Adrenal gland (tissue), 12 donors: ENCODE results near the gene SIX3. TPM values are rescaled to one million over a fixed set of nuclear protein-coding genes. Genes with fewer than 3 reads are reported as not detected.

ENCODE experiments used
- DNase-seq, 7 donors: peaks; one replicate each; pipeline ENCODE4 v3.0.0-alpha.2; 2019 to 2020
- H3K27ac ChIP-seq, 5 donors: fragments of 200-600 bp; sonication (generic) in 4 of 5; 1 replicate in 3 of 5; 2 replicates in 2 of 5; pipeline versions ENCODE4 v1.5.1 to v1.8.0; 2016 to 2020; ENCODE audit warnings: mild to moderate bottlenecking in 1 of 5
- H3K27me3 ChIP-seq: fragments of 200-600 bp; 2 replicates; pipeline ENCODE4 v1.8.0; 2021
- H3K36me3 ChIP-seq, 2 donors: fragments of 200-600 bp; replicated peaks in 1 of 2; 1 replicate in 1 of 2; 2 replicates in 1 of 2; pipeline versions ENCODE4 v1.5.1 to v1.8.0; 2018 to 2022
- H3K4me1 ChIP-seq, 2 donors: fragments of 200-600 bp; replicated peaks in 1 of 2; 1 replicate in 1 of 2; 2 replicates in 1 of 2; pipeline versions ENCODE4 v1.5.1 to v1.8.0; 2018 to 2021
- H3K4me3 ChIP-seq, 4 donors: fragments of 200-600 bp; sonication (generic) in 3 of 4; one replicate each; pipeline ENCODE4 v1.5.1; 2016 to 2018
- H3K9me3 ChIP-seq, 3 donors: fragments of 200-600 bp; sonication (generic) in 1 of 3; replicated peaks in 1 of 3; 1 replicate in 2 of 3; 2 replicates in 1 of 3; pipeline versions ENCODE4 v1.5.1 to v1.8.0; 2016 to 2021
- CTCF ChIP-seq, 6 experiments: fragments of 450-650 bp in 4 of 6; fragments of 200-600 bp in 2 of 6; sonication (generic) in 1 of 6; IDR thresholded peaks; 1 replicate in 5 of 6; 2 replicates in 1 of 6; pipeline versions ENCODE4 v1.5.1 to v1.8.0; 2016 to 2021; ENCODE audit warnings: antibody characterized with exemption in 6 of 6, mild to moderate bottlenecking in 2 of 6, moderate library complexity in 1 of 6
- POLR2A ChIP-seq, 2 donors: fragments of 450-650 bp; IDR thresholded peaks; one replicate each; pipeline ENCODE4 v1.6.1; 2017; ENCODE audit warnings: antibody characterized with exemption in 2 of 2, mild to moderate bottlenecking in 2 of 2, moderate library complexity in 1 of 2
- WGBS, 4 donors: extraction: QIAGEN DNeasy Blood & Tissue Kit in 2 of 4; methylation state at CpG; one replicate each; pipeline versions ENCODE4 v1.1.5 to v1.1.7; 2013 to 2017; 5-methylcytosine and 5-hydroxymethylcytosine counted together
- intact Hi-C, 2 donors: fragments of 100-400 bp; cut with DNase I; formaldehyde crosslinking; loops; one replicate each; pipeline versions ENCODE4 v1.14.1 to v1.15.0; 2022 to 2023
- polyA plus RNA-seq, 3 donors: library from polyadenylated mRNA; stranded (reverse); fragments of 200-250 nt in 2 of 3; fragments of 350-450 nt in 1 of 3; fragmentation: Illumina TruSeq in 1 of 3; extraction: RNeasy Lipid Tissue Mini Kit (QIAGEN cat#74804) in 1 of 3; gene quantifications; one replicate each; pipeline ENCODE4 v1.2.3, GENCODE V29; 2013 to 2014
- small RNA-seq, 2 donors: library from RNA; depleted of rRNA; stranded (forward); fragments of <200 nt; gene quantifications; one replicate each; pipeline ENCODE3, GENCODE V24; 2016
- total RNA-seq, 9 donors: library from RNA; depleted of rRNA in 4 of 9; stranded (reverse); fragments of >200 nt in 4 of 9; fragments of 120-200 nt in 1 of 9; fragmentation: NEBNext Ultra II Directional in 1 of 9; extraction: Animal tissue kit (Norgen Biotek cat#: 25700) in 1 of 9; gene quantifications; one replicate each; pipeline versions ENCODE4 v1.1.0 to v1.2.4, GENCODE V29; 2013 to 2023
- donor health status: healthy with polysubstance abuse.
- donor health status: Bipolar disorder and iron deficiency.
- donor health status: DM: yes; HTN: yes; CAD: no.
- donor health status: DM: no; HTN: no; CAD: no.
- donor health status: DM: no; HTN: no; CAD: no.
- donor health status: DM: yes; HTN: yes; CAD: no.

SIX3 gene
- total and polyA plus RNA-seq, 12 donors = not detected

GRCh38 chr2:44983836-44984604 is 42.5 kb downstream of the SIX3 start:
- Histone ChIP-seq H3K36me3 (no peaks in the 10 kb centered on the region), H3K4me1 (no peaks in the 10 kb centered on the region), H3K9me3 (peaks cover 0 to 7% (median 0%) of the 10 kb centered on the region in 3 donors), H3K4me3 (no peak overlapping the region), H3K27ac (no peak overlapping the region), H3K27me3 (no peaks in the 10 kb centered on the region)
- 75 to 87% (median 81%) methylated on average over 9 of the region's 9 CpGs for WGBS, 4 donors
- DNase-seq = no peak
- intact Hi-C loops = no loop called here
- TF ChIP-seq POLR2A (IDR thresholded peaks at IDR 0.05) (no peak), CTCF (IDR thresholded peaks at IDR 0.05) (no peak)

GRCh38 chr2:44989176-44989575 is 47.7 kb downstream of the SIX3 start:
- H3K4me1 ChIP-seq = no peaks in the 10 kb centered on the region
- H3K9me3 ChIP-seq = peaks cover 0 to 7% (median 0%) of the 10 kb centered on the region in 3 donors
- peak in 1 of 7 donors; percentile 8 for DNase-seq
- no peak overlapping the region for H3K27ac ChIP-seq
- peaks cover 3% of the 10 kb centered on the region for H3K27me3 ChIP-seq
- H3K36me3 ChIP-seq = no peaks in the 10 kb centered on the region
- intact Hi-C loops = no loop called here
- WGBS, 4 donors = 77 to 84% (median 80%) methylated on average over 2 of the region's 2 CpGs
- H3K4me3 ChIP-seq = no peak overlapping the region
- no peak for TF ChIP-seq POLR2A (IDR thresholded peaks at IDR 0.05)
- TF ChIP-seq CTCF (IDR thresholded peaks at IDR 0.05) = no peak

- DNase-seq = no peak
- no peaks in the 10 kb centered on the region for H3K9me3 ChIP-seq
- intact Hi-C loops = no loop called here
- no peaks in the 10 kb centered on the region for H3K4me1 ChIP-seq
- 73 to 96% (median 87%) methylated on average over 1 of the region's 1 CpG for WGBS, 4 donors
- H3K36me3 ChIP-seq = no peaks in the 10 kb centered on the region
- H3K27ac ChIP-seq = no peak overlapping the region
- no peak overlapping the region for H3K4me3 ChIP-seq
- TF ChIP-seq POLR2A (IDR thresholded peaks at IDR 0.05) = no peak
- no peak for TF ChIP-seq CTCF (IDR thresholded peaks at IDR 0.05)
- H3K27me3 ChIP-seq = peaks cover 30% of the 10 kb centered on the region
Measured at GRCh38 chr2:44994377-44994776, 52.9 kb downstream of the SIX3 start.

Small RNA genes within 50 kb of the gene (small RNA-seq; reads per million reads assigned to genes)
- gene RF02246 = 0 reads per million in 2 donors
- gene RF02247 = 0 reads per million in 2 donors
- gene RF02248 = 0 reads per million in 2 donors
- gene RF02250 = 0 reads per million in 2 donors
- 0 reads per million in 2 donors for gene RF02251
- gene RF02252 = 0 reads per million in 2 donors

Other genes starting within 250 kb of the SIX3 start
- under 1 TPM in 6 of 9 donors, not detected in 3; 0.06 to 0.36 (median 0.13) TPM for gene SIX2, start 67.8 kb downstream of the SIX3 start, total RNA-seq
- under 1 TPM in 1 of 3 donors, not detected in 2; 0.40 TPM for gene SIX2, start 67.8 kb downstream of the SIX3 start, polyA plus RNA-seq